OCI-LY7 (cell line): ENCODE data around the gene TAF1C. TPM values are rescaled to one million over a fixed set of nuclear protein-coding genes. Genes with fewer than 3 reads are reported as not detected.

Experiments used
- BruUV-seq: library from RNA; stranded (reverse); fragments of 400-500 nt; replicated peaks from 2 replicates; lab custom pipeline; 2021; lab: Mats Ljungman, UMichigan
- CTCF ChIA-PET: fragments of 300-600 bp; sonication (Branson Sonifier 250); formaldehyde crosslinking; loops from one replicate; lab custom pipeline; 2022; ENCODE audit warnings: antibody characterized with exemption; ENCODE audit not compliant: unreplicated experiment; lab: Charles Lee
- POLR2A ChIA-PET: fragments of 300-600 bp; sonication (Branson Sonifier 250); formaldehyde crosslinking; loops from one replicate; lab custom pipeline; 2022; ENCODE audit warnings: antibody characterized with exemption; lab: Charles Lee
- DNase-seq: peaks from one replicate; pipeline ENCODE4 v3.0.0-alpha.2; 2015; ENCODE audit warnings: low spot score
- H2AFZ ChIP-seq: fragments of 200-600 bp; sonication (generic), shearing (Covaris generic); 2 replicates; pipeline ENCODE4 v1.6.1; 2014; ENCODE audit warnings: mild to moderate bottlenecking, antibody characterized with exemption, low read length, moderate library complexity
- H3K27ac ChIP-seq: fragments of 200-600 bp; sonication (generic); 2 replicates; pipeline ENCODE4 v1.5.1; 2014; ENCODE audit warnings: mixed run types, low read depth, mild to moderate bottlenecking, moderate library complexity, low read length, inconsistent platforms; ENCODE audit not compliant: poor library complexity, severe bottlenecking
- H3K36me3 ChIP-seq: fragments of 200-600 bp; sonication (generic); 2 replicates; pipeline ENCODE4 v1.6.1; 2014; ENCODE audit warnings: mild to moderate bottlenecking, antibody characterized with exemption, low read length, moderate library complexity, mixed read lengths; ENCODE audit not compliant: insufficient read depth
- H3K4me1 ChIP-seq: fragments of 200-600 bp; sonication (generic); 2 replicates; pipeline ENCODE4 v1.5.1; 2014; ENCODE audit warnings: mild to moderate bottlenecking, low read length; ENCODE audit not compliant: insufficient read depth, poor library complexity, severe bottlenecking
- H3K4me2 ChIP-seq: fragments of 200-600 bp; sonication (generic); 2 replicates; pipeline ENCODE4 v1.6.1; 2014; ENCODE audit warnings: mild to moderate bottlenecking, low read length
- H3K4me3 ChIP-seq: fragments of 200-600 bp; sonication (generic); 2 replicates; pipeline ENCODE4 v1.5.1; 2014; ENCODE audit warnings: mild to moderate bottlenecking, low read depth, low read length; ENCODE audit not compliant: poor library complexity, severe bottlenecking
- H3K79me2 ChIP-seq: fragments of 200-600 bp; sonication (generic); 2 replicates; pipeline ENCODE4 v1.6.1; 2016; ENCODE audit warnings: low read depth, mild to moderate bottlenecking, low read length, moderate library complexity, mixed read lengths; ENCODE audit not compliant: insufficient read depth
- H3K9me2 ChIP-seq: fragments of 200-600 bp; sonication (generic); 2 replicates; pipeline ENCODE4 v1.6.1; 2016; ENCODE audit warnings: mild to moderate bottlenecking, low read length, mixed read lengths; ENCODE audit not compliant: insufficient read depth
- H3K9me3 ChIP-seq: fragments of 200-600 bp; sonication (generic); 2 replicates; pipeline ENCODE4 v1.6.1; 2014; ENCODE audit warnings: mild to moderate bottlenecking, mixed run types, low read length, mixed read lengths
- H4K20me1 ChIP-seq: fragments of 200-600 bp; sonication (generic); 2 replicates; pipeline ENCODE4 v1.6.1; 2014; ENCODE audit warnings: mild to moderate bottlenecking, antibody characterized with exemption, low read length, moderate library complexity, mixed read lengths; ENCODE audit not compliant: insufficient read depth
- EZH2phosphoT487 ChIP-seq: fragments of 200-600 bp; sonication (generic); IDR thresholded peaks from 2 replicates; pipeline ENCODE4 v1.6.1; 2018; ENCODE audit warnings: low read depth, borderline replicate concordance, mild to moderate bottlenecking, mixed run types, antibody characterized with exemption, low read length, moderate library complexity, mixed read lengths
- intact Hi-C: fragments of 100-400 bp; cut with micrococcal nuclease; formaldehyde crosslinking; loops from one replicate; pipeline ENCODE4 v1.10.0; 2022; ENCODE audit not compliant: unreplicated experiment
- total RNA-seq, 2 experiments: library from RNA; depleted of rRNA in 1 of 2; stranded (reverse); fragments of >200 nt in 1 of 2; shearing (Covaris generic) in 1 of 2; gene quantifications; 2 replicates each; pipeline ENCODE4 v1.2.3, GENCODE V29; 2014 to 2022
- TF ChIP-seq, protein P1 (sequence below): fragments of 200-600 bp; sonication (generic); conservative IDR thresholded peaks from 2 replicates; pipeline ENCODE4 v1.5.1; 2014; ENCODE audit warnings: mild to moderate bottlenecking, antibody characterized with exemption, low read length, moderate library complexity, mixed read lengths

TAF1C gene
- total RNA-seq, 2 experiments from 2014 or later = 64.6 to 66.1 TPM

DNA sequence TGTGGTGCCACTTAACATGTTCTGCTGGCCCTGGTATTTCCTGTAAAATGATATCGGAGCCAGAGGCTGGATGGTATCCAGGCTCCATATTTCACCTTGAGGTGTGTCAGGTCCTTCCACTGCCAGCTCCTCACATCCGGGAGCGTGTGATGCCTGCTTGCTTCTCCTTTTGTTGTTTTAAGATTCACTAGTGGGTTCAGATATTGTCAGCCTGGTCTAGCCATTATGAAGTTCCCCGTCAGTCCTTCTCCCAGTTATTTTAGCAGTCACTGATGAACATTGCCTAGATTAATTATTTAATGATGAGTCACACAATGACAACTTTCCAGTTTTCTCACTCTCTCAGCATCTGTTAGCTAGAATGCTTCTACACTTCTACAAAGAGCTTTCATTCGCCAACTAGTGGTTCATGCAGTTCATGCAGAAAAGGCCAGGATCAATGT is 30.5 kb downstream of the TAF1C start:
- DNase-seq = no peak
- Histone ChIP-seq H3K9me3 (no peaks in the 10 kb centered on the region), H4K20me1 (no peaks in the 10 kb centered on the region), H3K4me2 (no peak overlapping the region), H3K9me2 (no peaks in the 10 kb centered on the region), H3K4me1 (no peaks in the 10 kb centered on the region), H3K4me3 (no peak overlapping the region), H2AFZ (no peak overlapping the region), H3K27ac (no peak overlapping the region), H3K79me2 (no peaks in the 10 kb centered on the region), H3K36me3 (no peaks in the 10 kb centered on the region)
- ChIA-PET POLR2A (no interaction called here), CTCF (no interaction called here)
- intact Hi-C loops = no loop called here
- no peak for TF ChIP-seq EZH2phosphoT487
- TF ChIP-seq, protein P1, sequence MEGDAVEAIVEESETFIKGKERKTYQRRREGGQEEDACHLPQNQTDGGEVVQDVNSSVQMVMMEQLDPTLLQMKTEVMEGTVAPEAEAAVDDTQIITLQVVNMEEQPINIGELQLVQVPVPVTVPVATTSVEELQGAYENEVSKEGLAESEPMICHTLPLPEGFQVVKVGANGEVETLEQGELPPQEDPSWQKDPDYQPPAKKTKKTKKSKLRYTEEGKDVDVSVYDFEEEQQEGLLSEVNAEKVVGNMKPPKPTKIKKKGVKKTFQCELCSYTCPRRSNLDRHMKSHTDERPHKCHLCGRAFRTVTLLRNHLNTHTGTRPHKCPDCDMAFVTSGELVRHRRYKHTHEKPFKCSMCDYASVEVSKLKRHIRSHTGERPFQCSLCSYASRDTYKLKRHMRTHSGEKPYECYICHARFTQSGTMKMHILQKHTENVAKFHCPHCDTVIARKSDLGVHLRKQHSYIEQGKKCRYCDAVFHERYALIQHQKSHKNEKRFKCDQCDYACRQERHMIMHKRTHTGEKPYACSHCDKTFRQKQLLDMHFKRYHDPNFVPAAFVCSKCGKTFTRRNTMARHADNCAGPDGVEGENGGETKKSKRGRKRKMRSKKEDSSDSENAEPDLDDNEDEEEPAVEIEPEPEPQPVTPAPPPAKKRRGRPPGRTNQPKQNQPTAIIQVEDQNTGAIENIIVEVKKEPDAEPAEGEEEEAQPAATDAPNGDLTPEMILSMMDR = peak; percentile 33; the same call in 1 of the 2 replicates
- BruUV-seq = no TSS peak

DNA sequence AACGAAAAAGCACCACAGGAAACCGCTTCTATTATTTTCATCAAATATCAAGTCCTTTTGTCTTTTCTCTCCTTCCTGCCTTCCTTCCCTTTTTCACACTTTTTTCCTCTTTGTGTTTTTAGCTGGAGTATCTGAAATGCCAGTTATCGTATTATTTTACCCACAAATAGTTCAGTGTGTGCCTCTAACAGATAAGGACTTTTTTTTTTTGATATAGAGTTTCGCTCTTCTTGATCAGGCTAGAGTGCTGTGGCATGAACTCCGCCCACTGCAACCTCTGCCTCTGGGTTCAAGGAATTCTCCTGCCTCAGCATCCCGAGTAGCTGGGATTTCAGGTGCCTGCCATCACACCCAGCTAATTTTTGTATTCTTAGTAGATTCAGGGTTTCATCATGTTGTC is 31.1 kb downstream of the TAF1C start:
- Histone ChIP-seq H4K20me1 (no peaks in the 10 kb centered on the region), H3K9me2 (no peaks in the 10 kb centered on the region), H3K4me2 (no peak overlapping the region), H2AFZ (no peak overlapping the region), H3K4me3 (no peak overlapping the region), H3K27ac (no peak overlapping the region), H3K79me2 (no peaks in the 10 kb centered on the region), H3K4me1 (no peaks in the 10 kb centered on the region), H3K36me3 (no peaks in the 10 kb centered on the region), H3K9me3 (no peaks in the 10 kb centered on the region)
- TF ChIP-seq EZH2phosphoT487 = no peak
- TF ChIP-seq, protein P1 = no peak
- DNase-seq = no peak
- ChIA-PET POLR2A (no interaction called here), CTCF (no interaction called here)
- intact Hi-C loops = no loop called here
- no TSS peak for BruUV-seq

DNA sequence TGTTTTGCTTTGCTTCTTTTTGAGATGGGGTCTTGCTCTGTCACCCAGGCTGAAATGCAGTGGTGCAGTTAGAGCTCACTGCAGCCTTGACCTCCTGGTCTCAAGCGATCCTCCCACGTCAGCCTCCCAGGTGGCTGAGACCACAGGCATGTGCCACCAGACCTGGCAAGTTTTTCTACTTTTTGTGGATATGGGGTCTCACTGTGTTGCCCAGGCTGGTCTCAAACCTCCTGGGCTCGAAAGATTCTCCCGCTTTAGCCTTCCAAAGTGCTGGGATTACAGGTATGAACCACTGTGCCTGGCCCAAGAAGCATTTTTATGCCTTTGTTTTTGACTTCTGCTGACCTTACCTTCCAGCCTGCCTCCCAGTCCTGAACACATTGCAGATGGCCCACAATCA is 31.6 kb downstream of the TAF1C start:
- no peak overlapping the region for H3K4me3 ChIP-seq
- intact Hi-C loops = no loop called here

More for the DNA sequence above, 31.6 kb downstream of the TAF1C start:
- Histone ChIP-seq H2AFZ (no peak overlapping the region), H3K36me3 (no peaks in the 10 kb centered on the region), H3K4me1 (no peaks in the 10 kb centered on the region), H3K79me2 (no peaks in the 10 kb centered on the region), H3K27ac (no peak overlapping the region), H4K20me1 (no peaks in the 10 kb centered on the region), H3K4me2 (no peak overlapping the region), H3K9me2 (no peaks in the 10 kb centered on the region), H3K9me3 (no peaks in the 10 kb centered on the region)
- no peak for DNase-seq
- TF ChIP-seq, protein P1 = no peak
- no peak for TF ChIP-seq EZH2phosphoT487
- POLR2A ChIA-PET = interaction anchor here (0.6 to 0.7 kb wide), 2 partner anchors 38 to 491 kb away, joined by 3 read pairs; no protein-coding TSS in a partner anchor
- BruUV-seq = no TSS peak
- CTCF ChIA-PET = no interaction called here
